Measurements from ENCODE around the gene EPS8L2. TPM values are rescaled to one million over a fixed set of nuclear protein-coding genes. Genes with fewer than 3 reads are reported as not detected.

EPS8L2 gene
- total RNA-seq, 1 experiment from 2014 or later, result 92.8 TPM

- H3K79me1 ChIP-seq (ENCODE audit: insufficient read depth, low read depth, low read length, poor library complexity, severe bottlenecking), result peaks cover 2% of the 10 kb centered on the region
- no peak overlapping the region for H3K23ac ChIP-seq (ENCODE audit: insufficient read length, low read depth, low read length)
- H3K79me2 ChIP-seq (ENCODE audit: insufficient read depth, low read length), result peaks cover 10% of the 10 kb centered on the region; the same call in 1 of the 2 replicates
- H2AFZ ChIP-seq (ENCODE audit: low read length), result no peak overlapping the region
- no peaks in the 10 kb centered on the region for H4K20me1 ChIP-seq (ENCODE audit: control insufficient read depth, insufficient read depth, insufficient read length)
- peaks cover 12 to 16% (median 12%) of the 10 kb centered on the region in 3 experiments for H3K36me3 Mint-ChIP-seq (ENCODE audit: insufficient read depth in 1 of 3, low read depth in 3 of 3)
- H3K27me3 Mint-ChIP-seq (ENCODE audit: low read depth), result no peaks in the 10 kb centered on the region; the same call in 1 of the 2 replicates
- H3T11ph ChIP-seq (ENCODE audit: low read length), result no peak overlapping the region
- H2BK5ac ChIP-seq (ENCODE audit: insufficient read length, low read length), result no peak overlapping the region
- no peak overlapping the region for H3K9ac ChIP-seq (ENCODE audit: extremely low read depth, insufficient read length, low read length)
- no peak overlapping the region for H2BK15ac ChIP-seq (ENCODE audit: low read depth, low read length)
- no peak overlapping the region for H2BK12ac ChIP-seq (ENCODE audit: insufficient read length, low read depth, low read length)
- peak overlapping the region in 1 of 3 experiments; percentile 92; a peak in 1 of 7 replicates for H3K27ac Mint-ChIP-seq
- H2AK5ac ChIP-seq (ENCODE audit: insufficient read length, low read length), result no peak overlapping the region
- no peak overlapping the region for H4K5ac ChIP-seq (ENCODE audit: insufficient read length, low read depth, low read length)
- H3K14ac ChIP-seq (ENCODE audit: insufficient read depth, low read length), result no peak overlapping the region
- H3K18ac ChIP-seq (ENCODE audit: insufficient read length, low read depth, low read length), result no peak overlapping the region
- H3K4me2 ChIP-seq (ENCODE audit: insufficient read depth, insufficient read length, low read length), result no peak overlapping the region
- no peak for DNase-seq
- no peak overlapping the region for H4K8ac ChIP-seq (replicated peaks; ENCODE audit: insufficient read length, low read depth, low read length)
- WGBS (ENCODE audit: extremely low coverage, insufficient read length, low lambda C conversion rate), result no CpG with 5 or more reads among the region's 11 CpGs
- H3K27me3 ChIP-seq (ENCODE audit: insufficient read depth, low read length), result no peaks in the 10 kb centered on the region
- H3K4me3 Mint-ChIP-seq, result peak overlapping the region; percentile 80 to 88; a peak in 4 of 5 replicates
- H2BK120ac ChIP-seq (ENCODE audit: low read depth, low read length, poor library complexity, severe bottlenecking), result no peak overlapping the region
- no peaks in the 10 kb centered on the region for H3K9me3 ChIP-seq (ENCODE audit: control insufficient read depth, low read depth, low read length)
- H3K23me2 ChIP-seq (ENCODE audit: insufficient read length, low read depth, low read length, poor library complexity, severe bottlenecking), result no peaks in the 10 kb centered on the region
- H3K4me1 ChIP-seq (ENCODE audit: insufficient read depth, low read length), result peaks cover 12% of the 10 kb centered on the region; the same call in 1 of the 2 replicates
- peaks cover 31 to 37% of the 10 kb centered on the region in 2 experiments for H3K4me1 Mint-ChIP-seq
- no peaks in the 10 kb centered on the region; a peak in 2 of 5 replicates for H3K9me3 Mint-ChIP-seq
- H3K4ac ChIP-seq (ENCODE audit: low read depth, low read length), result no peak overlapping the region
- H3K27ac ChIP-seq (ENCODE audit: insufficient read length, low read depth, low read length), result no peak overlapping the region
- no peak overlapping the region for H4K91ac ChIP-seq (ENCODE audit: insufficient read length, low read depth, low read length)
- no peak for TF ChIP-seq CTCF (conservative IDR thresholded peaks at IDR 0.05)
- no peak overlapping the region for H3K56ac ChIP-seq (ENCODE audit: insufficient read length, low read depth, low read length)
- no peak overlapping the region for H2BK20ac ChIP-seq (ENCODE audit: low read depth, low read length, poor library complexity, severe bottlenecking)
Observed at GRCh38 chr11:696955-697491, 9.0 kb upstream of the EPS8L2 start.
